Activated CD8-positive, alpha-beta memory T cell treated with anti-CD3 and anti-CD28 coated beads, Interleukin-2, amount 50 U/mL, for 48 hours (primary cell): ENCODE measurements around the gene PBRM1.
"Not testable (repeated sequence)": the region's sequence is repeated elsewhere in the genome, so short reads cannot be mapped to it uniquely, and the experiment has no call there.

Experiments used
- DNase-seq: peaks from one replicate; pipeline ENCODE4 v3.0.0-alpha.2; 2020

The PBRM1 gene

GRCh38 chr3:52685709-52686691 lies at the start of gene PBRM1, which contains the start of gene GNL3:
TSS of gene PBRM1 (minus strand) at chr3:52685913.
TSS of gene GNL3 (plus strand) at chr3:52686032. CDS start at chr3:52686093, 61 bp downstream.
- DNase-seq, result peak; percentile 95

GRCh38 chr3:52733256-52733891 lies 47.7 kb upstream of the PBRM1 start:
- no peak for DNase-seq

GRCh38 chr3:52731590-52731989 lies 45.9 kb upstream of the PBRM1 start:
- no peak for DNase-seq

GRCh38 chr3:52730681-52731080 lies 45.0 kb upstream of the PBRM1 start:
- DNase-seq, result no peak

- DNase-seq, result not testable (repeated sequence)
These were observed 43.0 kb upstream of the PBRM1 start for GRCh38 chr3:52728753-52729152.

- DNase-seq, result no peak
These were observed 38.8 kb upstream of the PBRM1 start for GRCh38 chr3:52724511-52724910.

GRCh38 chr3:52723935-52724334 lies 38.2 kb upstream of the PBRM1 start:
- DNase-seq, result no peak

GRCh38 chr3:52722491-52722890 lies 36.8 kb upstream of the PBRM1 start:
- no peak for DNase-seq

- DNase-seq, result no peak
These were observed 36.0 kb upstream of the PBRM1 start for GRCh38 chr3:52721730-52722008.

GRCh38 chr3:52721002-52721729 lies 35.5 kb upstream of the PBRM1 start:
- DNase-seq, result no peak

- no peak for DNase-seq
These were observed 33.9 kb upstream of the PBRM1 start for GRCh38 chr3:52719618-52720017.

- no peak for DNase-seq
These were observed 30.1 kb upstream of the PBRM1 start for GRCh38 chr3:52715714-52716305.

- DNase-seq, result no peak
These were observed 28.9 kb upstream of the PBRM1 start for GRCh38 chr3:52714335-52715302.

GRCh38 chr3:52712291-52713212 lies 26.8 kb upstream of the PBRM1 start:
- DNase-seq, result no peak

GRCh38 chr3:52710512-52710911 lies 24.8 kb upstream of the PBRM1 start:
- DNase-seq, result no peak

GRCh38 chr3:52707585-52707984 lies 21.9 kb upstream of the PBRM1 start:
- DNase-seq, result no peak

GRCh38 chr3:52705688-52706686 lies 20.3 kb upstream of the PBRM1 start, which contains the start of the genes GLT8D1 and SPCS1:
TSS of gene GLT8D1 (minus strand) at chr3:52705791. CDS start at chr3:52700460, 5,331 bp downstream.
TSS of gene SPCS1 (plus strand) at chr3:52706106. CDS start at chr3:52706247, 141 bp downstream.
- peak; percentile 93 for DNase-seq

GRCh38 chr3:52705438-52705687 lies 19.6 kb upstream of the PBRM1 start:
- no peak for DNase-seq
